ENCODE results near the gene GZMM. TPM values are rescaled to one million over a fixed set of nuclear protein-coding genes. Genes with fewer than 3 reads are reported as not detected.

The GZMM gene
- total and polyA plus RNA-seq, 2 experiments from 2014 or later, result not detected

GRCh38 chr19:593505-593904 lies 49.7 kb downstream of the GZMM start:
- H3K9me2 ChIP-seq (replicated peaks; ENCODE audit: insufficient read depth), result no peaks in the 10 kb centered on the region
- H4K20me1 ChIP-seq (ENCODE audit: insufficient read depth, poor library complexity, severe bottlenecking), result no peaks in the 10 kb centered on the region
- no peak overlapping the region for H3K27ac ChIP-seq
- H3K9me3 ChIP-seq (ENCODE audit: low read depth), result no peaks in the 10 kb centered on the region
- WGBS (ENCODE audit: low lambda C conversion rate, missing lambda C conversion rate), result 70% methylated on average over 9 of the region's 9 CpGs
- no peak for DNase-seq (ENCODE audit: low spot score)
- H3K4me1 ChIP-seq (ENCODE audit: insufficient read depth), result no peaks in the 10 kb centered on the region
- H3K36me3 ChIP-seq (replicated peaks; ENCODE audit: insufficient read depth, low read depth), result no peaks in the 10 kb centered on the region
- peaks cover 31% of the 10 kb centered on the region for H3K27me3 ChIP-seq
- H2AFZ ChIP-seq, result no peak overlapping the region
- H3K4me2 ChIP-seq, result no peak overlapping the region
- H3K79me2 ChIP-seq, result no peaks in the 10 kb centered on the region
- TF ChIP-seq CTCF (IDR thresholded peaks at IDR 0.05; ENCODE audit: poor library complexity), result no peak
- no peak for TF ChIP-seq EZH2phosphoT487 (IDR thresholded peaks at IDR 0.05; ENCODE audit: low read depth, severe bottlenecking, unreplicated experiment)
- no peak for TF ChIP-seq EZH2 (IDR thresholded peaks at IDR 0.05; ENCODE audit: borderline replicate concordance)
- H3K4me3 ChIP-seq, result no peak overlapping the region

GRCh38 chr19:594265-594870 lies 50.5 kb downstream of the GZMM start:
- H2AFZ ChIP-seq, result no peak overlapping the region
- H3K79me2 ChIP-seq, result no peaks in the 10 kb centered on the region
- H3K9me3 ChIP-seq (ENCODE audit: low read depth), result no peaks in the 10 kb centered on the region
- WGBS (ENCODE audit: low lambda C conversion rate, missing lambda C conversion rate), result 85% methylated on average over 23 of the region's 24 CpGs
- no peak overlapping the region for H3K4me2 ChIP-seq
- no peaks in the 10 kb centered on the region for H3K36me3 ChIP-seq (replicated peaks; ENCODE audit: insufficient read depth, low read depth)
- H3K4me1 ChIP-seq (ENCODE audit: insufficient read depth), result no peaks in the 10 kb centered on the region
- DNase-seq (ENCODE audit: low spot score), result no peak
- TF ChIP-seq CTCF (IDR thresholded peaks at IDR 0.05; ENCODE audit: poor library complexity), result no peak
- TF ChIP-seq EZH2phosphoT487 (IDR thresholded peaks at IDR 0.05; ENCODE audit: low read depth, severe bottlenecking, unreplicated experiment), result no peak
- no peaks in the 10 kb centered on the region for H3K9me2 ChIP-seq (replicated peaks; ENCODE audit: insufficient read depth)
- no peaks in the 10 kb centered on the region for H4K20me1 ChIP-seq (ENCODE audit: insufficient read depth, poor library complexity, severe bottlenecking)
- H3K27ac ChIP-seq, result no peak overlapping the region
- no peak overlapping the region for H3K4me3 ChIP-seq
- H3K27me3 ChIP-seq, result peaks cover 22% of the 10 kb centered on the region

GRCh38 chr19:595326-596262 lies 51.7 kb downstream of the GZMM start:
- no peak for DNase-seq (ENCODE audit: low spot score)
- no peaks in the 10 kb centered on the region for H3K9me2 ChIP-seq (replicated peaks; ENCODE audit: insufficient read depth)
- WGBS (ENCODE audit: low lambda C conversion rate, missing lambda C conversion rate), result 77% methylated on average over 32 of the region's 42 CpGs
- H3K4me2 ChIP-seq, result no peak overlapping the region
- no peaks in the 10 kb centered on the region for H3K36me3 ChIP-seq (replicated peaks; ENCODE audit: insufficient read depth, low read depth)
- TF ChIP-seq EZH2phosphoT487 (IDR thresholded peaks at IDR 0.05; ENCODE audit: low read depth, severe bottlenecking, unreplicated experiment) (no peak), EZH2 (IDR thresholded peaks at IDR 0.05; ENCODE audit: borderline replicate concordance) (no peak)
- H3K4me1 ChIP-seq (ENCODE audit: insufficient read depth), result no peaks in the 10 kb centered on the region
- H3K27me3 ChIP-seq, result peaks cover 19% of the 10 kb centered on the region
- no peak overlapping the region for H3K4me3 ChIP-seq
- H4K20me1 ChIP-seq (ENCODE audit: insufficient read depth, poor library complexity, severe bottlenecking), result no peaks in the 10 kb centered on the region
- H3K79me2 ChIP-seq, result no peaks in the 10 kb centered on the region
- no peak overlapping the region for H2AFZ ChIP-seq
- no peaks in the 10 kb centered on the region for H3K9me3 ChIP-seq (ENCODE audit: low read depth)
- H3K27ac ChIP-seq, result no peak overlapping the region

- Histone ChIP-seq H3K27ac (no peak overlapping the region), H3K36me3 (replicated peaks; ENCODE audit: insufficient read depth, low read depth) (no peaks in the 10 kb centered on the region), H3K79me2 (no peaks in the 10 kb centered on the region), H2AFZ (no peak overlapping the region), H3K4me1 (ENCODE audit: insufficient read depth) (no peaks in the 10 kb centered on the region), H3K9me3 (ENCODE audit: low read depth) (no peaks in the 10 kb centered on the region), H3K27me3 (peaks cover 12% of the 10 kb centered on the region), H3K4me2 (no peak overlapping the region), H3K4me3 (no peak overlapping the region), H4K20me1 (ENCODE audit: insufficient read depth, poor library complexity, severe bottlenecking) (no peaks in the 10 kb centered on the region), H3K9me2 (replicated peaks; ENCODE audit: insufficient read depth) (no peaks in the 10 kb centered on the region)
- TF ChIP-seq CTCF (IDR thresholded peaks at IDR 0.05; ENCODE audit: poor library complexity) (no peak), EZH2phosphoT487 (IDR thresholded peaks at IDR 0.05; ENCODE audit: low read depth, severe bottlenecking, unreplicated experiment) (no peak), EZH2 (IDR thresholded peaks at IDR 0.05; ENCODE audit: borderline replicate concordance) (no peak)
- 95% methylated on average over 14 of the region's 16 CpGs for WGBS (ENCODE audit: low lambda C conversion rate, missing lambda C conversion rate)
- no peak for DNase-seq (ENCODE audit: low spot score)
Measured at GRCh38 chr19:596263-596655, 52.4 kb downstream of the GZMM start.
